ENCODE data around the gene PTCRA. TPM values are rescaled to one million over a fixed set of nuclear protein-coding genes. Genes with fewer than 3 reads are reported as not detected.
"Not testable (repeated sequence)": the region's sequence is repeated elsewhere in the genome, so short reads cannot be mapped to it uniquely, and the experiment has no call there.

Gene PTCRA
- total RNA-seq, 1 donor from 2014 or later: not detected

DNA sequence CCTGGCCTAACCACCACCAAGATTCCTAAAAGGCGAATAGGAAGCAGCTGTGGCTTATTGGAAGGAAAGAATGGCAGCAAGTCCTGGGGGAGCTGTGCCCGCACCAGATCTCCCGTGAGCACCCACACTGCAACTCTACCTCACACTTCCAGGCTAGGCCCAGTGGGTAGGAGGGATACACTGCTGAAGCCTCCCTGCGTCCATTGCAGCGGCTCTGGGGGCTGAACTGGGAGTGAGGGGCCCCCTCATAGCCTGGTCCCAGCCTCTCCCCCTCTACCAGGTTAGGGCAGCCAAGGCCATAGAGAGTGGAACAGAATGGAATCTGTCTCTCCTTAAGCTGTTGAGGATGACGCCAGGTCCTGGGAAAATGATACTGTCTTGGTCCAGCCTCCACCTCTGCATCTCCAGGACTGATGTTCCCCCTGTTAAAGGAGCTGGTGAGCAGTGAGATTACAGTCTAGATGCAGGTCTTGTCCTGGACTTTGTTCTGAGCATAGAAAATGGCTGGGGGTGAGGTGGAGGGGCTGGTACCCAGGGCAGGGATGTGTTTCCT, 24.7 kb downstream of the PTCRA start:
- Mint-ChIP-seq H3K27me3 (ENCODE audit: insufficient read depth, low read depth) (peaks cover 5% of the 10 kb centered on the region), H3K27ac (no peak overlapping the region), H3K4me1 (no peaks in the 10 kb centered on the region), H3K36me3 (peaks cover 23% of the 10 kb centered on the region), H3K4me3 (no peak overlapping the region), H3K9me3 (no peaks in the 10 kb centered on the region)
- Histone ChIP-seq H3K9ac (no peak overlapping the region), H3F3A (ENCODE audit: low read depth) (no peaks in the 10 kb centered on the region), H3K4me3 (no peak overlapping the region), H3K27ac (no peak overlapping the region), H3K9me3 (ENCODE audit: low read depth) (no peaks in the 10 kb centered on the region), H3K4me1 (no peaks in the 10 kb centered on the region), H3K79me2 (ENCODE audit: low read depth) (peaks cover 5% of the 10 kb centered on the region), H4K20me1 (ENCODE audit: low read depth) (no peaks in the 10 kb centered on the region), H3K4me2 (no peak overlapping the region), H3K27me3 (no peaks in the 10 kb centered on the region), H2AFZ (replicated peaks) (no peak overlapping the region), H3K36me3 (no peaks in the 10 kb centered on the region)
- no peak for DNase-seq (ENCODE audit: low spot score)
- TF ChIP-seq EZH2 (IDR thresholded peaks at IDR 0.05) (no peak), EZH2phosphoT487 (IDR thresholded peaks at IDR 0.05) (no peak), CTCF (IDR thresholded peaks at IDR 0.05) (no peak)

GRCh38 chr6:42941356-42941755, 25.5 kb downstream of the PTCRA start:
- not testable (repeated sequence) for H3K27ac ChIP-seq; H3K27me3 Mint-ChIP-seq (ENCODE audit: insufficient read depth, low read depth); H3K9me3 ChIP-seq (ENCODE audit: low read depth); H3K4me1 ChIP-seq; H2AFZ ChIP-seq (replicated peaks); H3K27me3 ChIP-seq; H3K4me3 ChIP-seq; H3K36me3 ChIP-seq; H3K9me3 Mint-ChIP-seq; H3K79me2 ChIP-seq (ENCODE audit: low read depth); H3K4me2 ChIP-seq; H3K9ac ChIP-seq; DNase-seq (ENCODE audit: low spot score); H3F3A ChIP-seq (ENCODE audit: low read depth); H3K4me1 Mint-ChIP-seq; H3K4me3 Mint-ChIP-seq; H4K20me1 ChIP-seq (ENCODE audit: low read depth)
- Mint-ChIP-seq H3K27ac (peak overlapping the region; percentile 42), H3K36me3 (peaks cover 21% of the 10 kb centered on the region)

DNA sequence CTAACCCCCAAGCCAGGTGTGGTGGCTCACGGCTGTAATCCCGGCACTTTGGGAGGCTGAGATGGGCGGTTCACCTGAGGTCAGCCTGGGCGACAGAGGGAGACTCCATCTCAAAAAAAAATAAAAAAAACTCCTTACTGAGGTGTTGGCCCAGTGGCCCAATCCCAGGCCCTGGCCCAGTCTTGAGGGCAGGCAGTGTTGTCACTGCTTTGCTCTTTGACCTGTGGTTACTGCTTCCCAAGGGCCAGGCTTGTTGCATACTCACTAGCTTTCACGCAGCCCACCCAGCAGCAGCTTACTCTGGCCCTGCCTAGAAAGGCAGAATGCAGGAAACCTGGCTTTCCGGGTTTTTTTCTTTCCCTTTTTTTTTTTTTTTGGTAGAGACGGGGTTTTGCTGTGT, 26.6 kb downstream of the PTCRA start:
- no peak overlapping the region for H3K27ac ChIP-seq

DNA sequence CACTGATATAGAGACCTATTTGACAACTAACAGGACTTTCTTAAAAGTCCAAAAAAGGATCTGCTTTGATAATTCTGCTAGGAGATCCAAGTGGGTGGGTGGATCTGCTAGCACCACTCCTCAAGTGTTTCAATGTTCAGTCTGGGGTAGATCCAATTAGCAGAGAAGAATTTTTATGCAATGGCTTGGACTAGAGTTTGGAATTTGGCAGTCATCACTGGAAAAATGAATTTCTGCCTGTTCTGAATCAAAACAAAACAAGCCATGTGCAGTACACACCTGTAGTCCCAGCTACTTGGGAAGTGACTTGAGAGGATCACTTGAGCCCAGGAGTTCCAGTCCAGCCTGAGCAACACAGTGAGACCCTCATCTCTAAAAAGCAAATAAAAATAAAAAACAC, 32.1 kb downstream of the PTCRA start:
- Histone ChIP-seq H3F3A (ENCODE audit: low read depth) (peaks cover 2% of the 10 kb centered on the region), H3K4me1 (no peaks in the 10 kb centered on the region), H3K27me3 (no peaks in the 10 kb centered on the region), H3K4me2 (no peak overlapping the region), H4K20me1 (ENCODE audit: low read depth) (no peaks in the 10 kb centered on the region), H3K79me2 (ENCODE audit: low read depth) (no peaks in the 10 kb centered on the region), H3K4me3 (no peak overlapping the region), H3K9me3 (ENCODE audit: low read depth) (no peaks in the 10 kb centered on the region), H2AFZ (replicated peaks) (no peak overlapping the region), H3K27ac (no peak overlapping the region), H3K9ac (no peak overlapping the region), H3K36me3 (no peaks in the 10 kb centered on the region)
- Mint-ChIP-seq H3K36me3 (peaks cover 8% of the 10 kb centered on the region), H3K4me3 (no peak overlapping the region), H3K9me3 (no peaks in the 10 kb centered on the region), H3K27ac (no peak overlapping the region), H3K4me1 (peaks cover 3% of the 10 kb centered on the region), H3K27me3 (ENCODE audit: insufficient read depth, low read depth) (peaks cover 6% of the 10 kb centered on the region)
- DNase-seq (ENCODE audit: low spot score): no peak
- TF ChIP-seq CTCF (IDR thresholded peaks at IDR 0.05) (no peak), EZH2phosphoT487 (IDR thresholded peaks at IDR 0.05) (no peak), EZH2 (IDR thresholded peaks at IDR 0.05) (no peak)

More for the DNA sequence above, 26.6 kb downstream of the PTCRA start:
- no peaks in the 10 kb centered on the region for H4K20me1 ChIP-seq (ENCODE audit: low read depth)
- no peaks in the 10 kb centered on the region for H3K79me2 ChIP-seq (ENCODE audit: low read depth)
- Mint-ChIP-seq H3K9me3 (no peaks in the 10 kb centered on the region), H3K4me1 (no peaks in the 10 kb centered on the region), H3K4me3 (no peak overlapping the region), H3K36me3 (peaks cover 16% of the 10 kb centered on the region), H3K27ac (no peak overlapping the region), H3K27me3 (ENCODE audit: insufficient read depth, low read depth) (peaks cover 5% of the 10 kb centered on the region)
- H3K27me3 ChIP-seq: no peaks in the 10 kb centered on the region
- no peak overlapping the region for H3K9ac ChIP-seq
- H3K9me3 ChIP-seq (ENCODE audit: low read depth): no peaks in the 10 kb centered on the region
- no peaks in the 10 kb centered on the region for H3K36me3 ChIP-seq
- H3K4me1 ChIP-seq: no peaks in the 10 kb centered on the region
- TF ChIP-seq EZH2phosphoT487 (IDR thresholded peaks at IDR 0.05): no peak
- TF ChIP-seq EZH2 (IDR thresholded peaks at IDR 0.05): no peak
- H3F3A ChIP-seq (ENCODE audit: low read depth): peaks cover 2% of the 10 kb centered on the region
- no peak overlapping the region for H3K4me2 ChIP-seq
- H2AFZ ChIP-seq (replicated peaks): no peak overlapping the region
- H3K4me3 ChIP-seq: no peak overlapping the region
- no peak for DNase-seq (ENCODE audit: low spot score)
